IMR-90 (cell line): Measurements from ENCODE around the gene SSR3.

Source experiments
- BHLHE40 ChIP-seq: fragments of 150-350 bp; IDR thresholded peaks from 2 replicates; pipeline ENCODE4 v1.6.1; 2016; ENCODE audit warnings: mild to moderate bottlenecking, low read depth, low read length
- CHD1 ChIP-seq: IDR thresholded peaks from 2 replicates; pipeline ENCODE4 v1.6.1; 2012; ENCODE audit warnings: low read depth, low read length, improper control_type of control experiment
- MAZ ChIP-seq: IDR thresholded peaks from 2 replicates; pipeline ENCODE4 v1.6.1; 2012; ENCODE audit warnings: low read depth, mild to moderate bottlenecking, low read length, improper control_type of control experiment, moderate library complexity, borderline replicate concordance
- POLR2A ChIP-seq: IDR thresholded peaks from 2 replicates; pipeline ENCODE4 v1.6.1; 2012; ENCODE audit warnings: mild to moderate bottlenecking, low read depth, low read length
- RAD21 ChIP-seq: IDR thresholded peaks from 2 replicates; pipeline ENCODE4 v1.6.1; 2012; ENCODE audit warnings: low read length, improper control_type of control experiment
- RCOR1 ChIP-seq: IDR thresholded peaks from 2 replicates; pipeline ENCODE4 v1.6.1; 2012; ENCODE audit warnings: mild to moderate bottlenecking, low read length, improper control_type of control experiment; ENCODE audit not compliant: insufficient replicate concordance
- TF ChIP-seq, protein P1 (sequence below): conservative IDR thresholded peaks from 2 replicates; pipeline ENCODE4 v1.5.1; 2012; ENCODE audit warnings: mild to moderate bottlenecking, low read depth, low read length, improper control_type of control experiment

DNA sequence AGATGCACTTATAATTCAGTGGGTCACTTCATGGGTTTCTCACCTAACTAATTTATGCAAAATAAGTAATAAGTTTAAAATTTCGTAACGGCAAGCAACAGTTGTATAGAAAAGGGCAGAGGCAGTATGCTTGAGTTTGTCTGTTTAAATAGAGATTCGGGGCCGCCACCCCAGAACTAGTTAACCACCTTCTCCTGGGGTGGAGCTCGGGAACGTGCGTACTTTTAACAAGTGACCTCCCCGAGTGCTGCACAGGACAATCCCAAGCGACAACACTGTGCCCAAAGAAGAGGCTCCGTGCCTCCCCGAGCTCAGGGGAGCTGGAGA, 439 bp downstream of the SSR3 start:
- TF ChIP-seq POLR2A (no peak), CHD1 (0 out of 2 replicates have a peak, but pooled peaks have one; percentile 26), RAD21 (no peak), RCOR1 (no peak), MAZ (no peak), BHLHE40 (no peak)
- TF ChIP-seq, protein P1, sequence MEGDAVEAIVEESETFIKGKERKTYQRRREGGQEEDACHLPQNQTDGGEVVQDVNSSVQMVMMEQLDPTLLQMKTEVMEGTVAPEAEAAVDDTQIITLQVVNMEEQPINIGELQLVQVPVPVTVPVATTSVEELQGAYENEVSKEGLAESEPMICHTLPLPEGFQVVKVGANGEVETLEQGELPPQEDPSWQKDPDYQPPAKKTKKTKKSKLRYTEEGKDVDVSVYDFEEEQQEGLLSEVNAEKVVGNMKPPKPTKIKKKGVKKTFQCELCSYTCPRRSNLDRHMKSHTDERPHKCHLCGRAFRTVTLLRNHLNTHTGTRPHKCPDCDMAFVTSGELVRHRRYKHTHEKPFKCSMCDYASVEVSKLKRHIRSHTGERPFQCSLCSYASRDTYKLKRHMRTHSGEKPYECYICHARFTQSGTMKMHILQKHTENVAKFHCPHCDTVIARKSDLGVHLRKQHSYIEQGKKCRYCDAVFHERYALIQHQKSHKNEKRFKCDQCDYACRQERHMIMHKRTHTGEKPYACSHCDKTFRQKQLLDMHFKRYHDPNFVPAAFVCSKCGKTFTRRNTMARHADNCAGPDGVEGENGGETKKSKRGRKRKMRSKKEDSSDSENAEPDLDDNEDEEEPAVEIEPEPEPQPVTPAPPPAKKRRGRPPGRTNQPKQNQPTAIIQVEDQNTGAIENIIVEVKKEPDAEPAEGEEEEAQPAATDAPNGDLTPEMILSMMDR = no peak
